Kidney capillary endothelial cell (primary cell): ENCODE measurements around the gene ASCL4.
"Not testable (repeated sequence)": the region's sequence is repeated elsewhere in the genome, so short reads cannot be mapped to it uniquely, and the experiment has no call there.

Experiments used
- DNase-seq: peaks from one replicate; pipeline ENCODE4 v3.0.0-alpha.2; 2018; ENCODE audit warnings: low spot score

Gene ASCL4

GRCh38 chr12:107774349-107775029 lies at the start of gene ASCL4:
Gene ASCL4, plus strand, starts transcription at chr12:107774704. Its CDS starts 515 bp downstream, at chr12:107775219.
- no peak for DNase-seq

- DNase-seq = not testable (repeated sequence)
Measured at GRCh38 chr12:107727327-107727726, 47.2 kb upstream of the ASCL4 start.

GRCh38 chr12:107727742-107728141 lies 46.8 kb upstream of the ASCL4 start:
- DNase-seq = not testable (repeated sequence)

- no peak for DNase-seq
Measured at GRCh38 chr12:107730618-107731341, 43.7 kb upstream of the ASCL4 start.

- DNase-seq = no peak
Measured at GRCh38 chr12:107731366-107731765, 43.1 kb upstream of the ASCL4 start.

GRCh38 chr12:107732365-107732764 lies 42.1 kb upstream of the ASCL4 start:
- no peak for DNase-seq

- DNase-seq = no peak
Measured at GRCh38 chr12:107734139-107734538, 40.4 kb upstream of the ASCL4 start.

GRCh38 chr12:107735763-107736162 lies 38.7 kb upstream of the ASCL4 start:
- DNase-seq = no peak

- no peak for DNase-seq
Measured at GRCh38 chr12:107736914-107737313, 37.6 kb upstream of the ASCL4 start.

GRCh38 chr12:107748472-107748871 lies 26.0 kb upstream of the ASCL4 start:
- DNase-seq = peak; percentile 18

- DNase-seq = no peak
Measured at GRCh38 chr12:107749083-107749482, 25.4 kb upstream of the ASCL4 start.

GRCh38 chr12:107759410-107759809 lies 15.1 kb upstream of the ASCL4 start:
- peak; percentile 81 for DNase-seq

GRCh38 chr12:107760207-107760808 lies 14.2 kb upstream of the ASCL4 start:
- peak; percentile 11 for DNase-seq

GRCh38 chr12:107760809-107761501 lies 13.5 kb upstream of the ASCL4 start, which contains the start of gene PRDM4:
Gene PRDM4, minus strand, starts transcription at chr12:107761137. Its CDS starts 622 bp downstream, at chr12:107760515.
- peak; percentile 94 for DNase-seq

- DNase-seq = no peak
Measured at GRCh38 chr12:107761502-107761904, 13.0 kb upstream of the ASCL4 start.

GRCh38 chr12:107762874-107763273 lies 11.6 kb upstream of the ASCL4 start:
- DNase-seq = no peak

- DNase-seq = no peak
Measured at GRCh38 chr12:107764626-107765025, 9.9 kb upstream of the ASCL4 start.

GRCh38 chr12:107765316-107765715 lies 9.2 kb upstream of the ASCL4 start:
- no peak for DNase-seq

GRCh38 chr12:107767466-107767865 lies 7.0 kb upstream of the ASCL4 start:
- no peak for DNase-seq

- no peak for DNase-seq
Measured at GRCh38 chr12:107775093-107775721, 703 bp downstream of the ASCL4 start.

- no peak for DNase-seq
Measured at GRCh38 chr12:107776171-107776570, 1.7 kb downstream of the ASCL4 start.
